Epithelial cell of esophagus (primary cell): ENCODE results near the gene SCO1.
"Not testable (repeated sequence)": the region's sequence is repeated elsewhere in the genome, so short reads cannot be mapped to it uniquely, and the experiment has no call there.

Experiments
- DNase-seq: peaks from one replicate; pipeline ENCODE4 v3.0.0; 2010; ENCODE audit warnings: low read depth
- H3K4me3 ChIP-seq: 2 replicates; pipeline ENCODE4 v1.5.1; 2011; ENCODE audit warnings: mild to moderate bottlenecking, low read length, control low read depth
- CTCF ChIP-seq: IDR thresholded peaks from 2 replicates; pipeline ENCODE4 v1.5.1; 2011; ENCODE audit warnings: low read depth, mild to moderate bottlenecking, low read length, control low read depth, inconsistent platforms; ENCODE audit not compliant: insufficient read depth; ENCODE audit errors: missing control alignments

The SCO1 gene

GRCh38 chr17:10698096-10698818 lies 924 bp upstream of the SCO1 start:
- H3K4me3 ChIP-seq: peak overlapping the region; percentile 84
- TF ChIP-seq CTCF: no peak
- DNase-seq: peak; percentile 5

DNA sequence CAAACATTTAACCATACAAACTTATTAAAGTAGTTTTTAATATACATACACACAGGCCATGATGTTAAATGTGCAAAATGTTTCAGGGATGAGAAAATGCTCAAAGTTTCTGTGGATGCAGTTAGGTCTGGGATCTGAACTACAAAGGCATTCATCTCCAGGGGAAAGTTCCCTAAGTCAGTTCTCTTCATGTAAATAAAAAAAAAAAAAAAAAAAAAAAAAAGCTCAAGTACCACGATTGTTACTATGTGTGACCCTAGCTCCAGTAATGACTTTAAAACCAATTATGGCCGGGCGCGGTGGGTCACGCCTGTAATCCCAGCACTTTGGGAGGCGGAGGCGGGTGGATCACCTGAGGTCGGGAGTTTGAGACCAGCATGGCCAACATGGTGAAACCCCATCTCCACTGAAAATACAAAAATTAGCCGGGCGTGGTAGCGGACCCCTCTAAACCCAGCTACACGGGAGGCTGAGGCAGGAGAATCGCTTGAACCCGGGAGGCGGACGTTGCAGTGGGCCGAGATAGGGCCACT lies 1.4 kb downstream of the SCO1 start:
- H3K4me3 ChIP-seq: peak overlapping the region; percentile 84

DNA sequence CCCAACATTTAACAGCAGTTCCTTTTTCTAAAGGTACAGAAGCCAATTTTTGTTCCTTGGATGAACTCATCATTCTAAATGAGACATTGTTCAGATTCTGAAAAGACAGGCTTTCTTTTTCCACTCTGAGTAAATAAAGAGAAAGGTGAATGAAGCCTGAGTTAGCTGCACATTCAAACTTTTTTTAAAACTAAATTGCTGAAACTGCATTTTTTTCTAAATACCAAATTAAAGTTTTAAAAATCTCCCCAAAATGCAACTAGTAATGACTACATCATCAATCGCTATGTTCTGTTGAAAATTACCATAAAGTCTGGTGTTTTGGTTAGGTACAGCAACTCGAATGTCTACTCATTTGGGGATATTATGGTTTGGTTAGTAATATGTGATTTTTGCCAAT lies 9.8 kb downstream of the SCO1 start:
- no peak for DNase-seq
- no peak for TF ChIP-seq CTCF
- no peak overlapping the region for H3K4me3 ChIP-seq

More for the DNA sequence above, 1.4 kb downstream of the SCO1 start:
- DNase-seq: not testable (repeated sequence)

- TF ChIP-seq CTCF: peak; percentile 54
- DNase-seq: peak; percentile 43
- H3K4me3 ChIP-seq: no peak overlapping the region
Observed at GRCh38 chr17:10683853-10684252, 13.5 kb downstream of the SCO1 start.

DNA sequence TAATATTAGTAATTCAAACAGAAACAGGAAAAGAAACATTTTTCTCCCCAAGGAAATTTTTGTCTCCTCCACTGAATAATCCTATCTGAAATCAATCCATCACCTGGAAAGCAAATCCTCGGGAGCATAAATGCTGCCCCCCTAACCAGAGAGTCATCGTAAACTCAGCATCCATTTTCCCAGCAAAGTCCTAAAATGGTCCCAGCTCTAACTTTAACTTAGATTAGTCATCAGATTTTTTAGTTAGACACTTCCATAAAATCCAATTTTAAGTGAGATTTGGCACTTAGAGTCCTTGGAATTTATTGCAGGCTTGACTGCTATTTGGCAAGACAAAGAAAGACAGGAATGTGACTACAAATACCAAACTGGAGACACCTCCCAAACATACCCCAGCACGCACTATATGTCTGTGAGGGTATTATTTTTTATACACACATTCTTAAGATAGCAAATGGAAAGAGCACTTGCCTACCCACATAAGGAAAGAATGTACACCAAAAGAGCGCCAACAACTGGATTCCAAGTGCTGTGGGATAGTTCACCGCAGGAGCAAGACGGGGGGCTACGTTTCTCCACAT lies 15.4 kb downstream of the SCO1 start:
- H3K4me3 ChIP-seq: no peak overlapping the region
- DNase-seq: no peak
- TF ChIP-seq CTCF: no peak

DNA sequence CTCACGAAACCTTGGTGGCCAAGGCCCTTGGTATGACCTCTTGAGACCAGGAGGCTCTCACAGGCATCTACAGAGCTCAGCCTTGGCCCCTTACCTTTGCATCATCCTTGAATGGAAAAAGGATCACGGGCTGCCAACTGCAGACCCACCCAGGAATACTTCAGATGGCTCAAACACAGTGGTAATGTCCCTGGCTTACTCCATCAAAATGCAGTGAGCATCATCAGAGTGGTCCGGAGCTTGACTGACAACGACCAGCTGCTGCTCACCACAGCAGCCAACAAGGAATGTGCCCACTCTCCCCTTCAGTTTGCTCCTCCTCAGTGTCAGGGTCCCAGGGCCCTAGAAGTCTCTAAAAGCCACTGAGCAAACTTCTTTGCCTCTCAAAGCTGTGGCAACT lies 22.6 kb downstream of the SCO1 start:
- H3K4me3 ChIP-seq: no peak overlapping the region
- TF ChIP-seq CTCF: no peak
- DNase-seq: no peak

- no peak for TF ChIP-seq CTCF
- H3K4me3 ChIP-seq: no peak overlapping the region
- no peak for DNase-seq
Observed at GRCh38 chr17:10673312-10673711, 24.0 kb downstream of the SCO1 start.
